Measurements from ENCODE around the gene UNC5C.

- no peak for TF ChIP-seq CTCF (IDR thresholded peaks at IDR 0.05)
- no peak for TF ChIP-seq GABPA (IDR thresholded peaks at IDR 0.05; ENCODE audit: low read depth)
- no peak for TF ChIP-seq NFIC (IDR thresholded peaks at IDR 0.05; ENCODE audit: borderline replicate concordance)
- no peak for TF ChIP-seq EP300 (IDR thresholded peaks at IDR 0.05; ENCODE audit: borderline replicate concordance in 1 of 2, low read depth in 1 of 2, low read length in 1 of 2)
- no peak for TF ChIP-seq ZBTB33 (IDR thresholded peaks at IDR 0.05; ENCODE audit: borderline replicate concordance, low read depth)
- TF ChIP-seq MAX (IDR thresholded peaks at IDR 0.05; ENCODE audit: low read depth): no peak
- TF ChIP-seq POLR2AphosphoS5 (IDR thresholded peaks at IDR 0.05; ENCODE audit: low read depth, low read length): no peak
- TF ChIP-seq EZH2phosphoT487 (IDR thresholded peaks at IDR 0.05; ENCODE audit: borderline replicate concordance, low read depth): no peak
These were observed 44.3 kb downstream of the UNC5C start for GRCh38 chr4:95504501-95504900.
